ENCODE data around the gene MPP1. TPM values are rescaled to one million over a fixed set of nuclear protein-coding genes. Genes with fewer than 3 reads are reported as not detected.
"Not testable (repeated sequence)": the region's sequence is repeated elsewhere in the genome, so short reads cannot be mapped to it uniquely, and the experiment has no call there.

MPP1 gene
- total and polyA plus RNA-seq, 2 donors, result 70.0 to 81.4 TPM

- not testable (repeated sequence) for H3K36me3 ChIP-seq (ENCODE audit: control insufficient read depth in 2 of 2, insufficient read depth in 2 of 2, low read length in 1 of 2); H3K27ac ChIP-seq (ENCODE audit: low read depth in 1 of 2, low read length in 1 of 2); H3K9me3 ChIP-seq (ENCODE audit: control insufficient read depth in 2 of 2, insufficient read depth in 1 of 2, low read length in 1 of 2); DNase-seq (ENCODE audit: low read depth in 6 of 9, low spot score in 9 of 9); H3K4me1 ChIP-seq (ENCODE audit: control insufficient read depth in 2 of 2, insufficient read depth in 2 of 2, low read length in 2 of 2); H3K27me3 ChIP-seq (ENCODE audit: control insufficient read depth in 2 of 2, insufficient read depth in 1 of 2, low read length in 1 of 2); H3K4me3 ChIP-seq (ENCODE audit: low read length in 2 of 2)
- WGBS, result 98% methylated on average over 19 of the region's 19 CpGs
Measured at GRCh38 chrX:154817048-154817618, 11.8 kb upstream of the MPP1 start.

GRCh38 chrX:154816326-154816898 lies 11.1 kb upstream of the MPP1 start:
- H3K9me3 ChIP-seq (ENCODE audit: control insufficient read depth in 2 of 2, insufficient read depth in 1 of 2, low read length in 1 of 2); H3K27ac ChIP-seq (ENCODE audit: low read depth in 1 of 2, low read length in 1 of 2); H3K36me3 ChIP-seq (ENCODE audit: control insufficient read depth in 2 of 2, insufficient read depth in 2 of 2, low read length in 1 of 2); DNase-seq (ENCODE audit: low read depth in 6 of 9, low spot score in 9 of 9); H3K4me1 ChIP-seq (ENCODE audit: control insufficient read depth in 2 of 2, insufficient read depth in 2 of 2, low read length in 2 of 2); H3K4me3 ChIP-seq (ENCODE audit: low read length in 2 of 2); H3K27me3 ChIP-seq (ENCODE audit: control insufficient read depth in 2 of 2, insufficient read depth in 1 of 2, low read length in 1 of 2): not testable (repeated sequence)
- 59% methylated on average over 4 of the region's 4 CpGs for WGBS

- no peak overlapping the region for H3K27ac ChIP-seq (ENCODE audit: low read depth in 1 of 2, low read length in 1 of 2)
- peaks cover 0 to 1% of the 10 kb centered on the region in 2 donors for H3K4me1 ChIP-seq (ENCODE audit: control insufficient read depth in 2 of 2, insufficient read depth in 2 of 2, low read length in 2 of 2)
- no peak overlapping the region for H3K4me3 ChIP-seq (ENCODE audit: low read length in 2 of 2)
- no peaks in the 10 kb centered on the region for H3K36me3 ChIP-seq (ENCODE audit: control insufficient read depth in 2 of 2, insufficient read depth in 2 of 2, low read length in 1 of 2)
- 94% methylated on average over 5 of the region's 5 CpGs for WGBS
- DNase-seq (ENCODE audit: low read depth in 6 of 9, low spot score in 9 of 9), result no peak
- no peaks in the 10 kb centered on the region for H3K9me3 ChIP-seq (ENCODE audit: control insufficient read depth in 2 of 2, insufficient read depth in 1 of 2, low read length in 1 of 2)
- no peaks in the 10 kb centered on the region for H3K27me3 ChIP-seq (ENCODE audit: control insufficient read depth in 2 of 2, insufficient read depth in 1 of 2, low read length in 1 of 2)
Measured at GRCh38 chrX:154815274-154815818, 10.1 kb upstream of the MPP1 start.

GRCh38 chrX:154813801-154814200 lies 8.5 kb upstream of the MPP1 start:
- no peaks in the 10 kb centered on the region for H3K27me3 ChIP-seq (ENCODE audit: control insufficient read depth in 2 of 2, insufficient read depth in 1 of 2, low read length in 1 of 2)
- no peaks in the 10 kb centered on the region for H3K9me3 ChIP-seq (ENCODE audit: control insufficient read depth in 2 of 2, insufficient read depth in 1 of 2, low read length in 1 of 2)
- no peak for DNase-seq (ENCODE audit: low read depth in 6 of 9, low spot score in 9 of 9)
- H3K4me3 ChIP-seq (ENCODE audit: low read length in 2 of 2), result no peak overlapping the region
- peaks cover 0 to 2% of the 10 kb centered on the region in 2 donors for H3K4me1 ChIP-seq (ENCODE audit: control insufficient read depth in 2 of 2, insufficient read depth in 2 of 2, low read length in 2 of 2)
- no peaks in the 10 kb centered on the region for H3K36me3 ChIP-seq (ENCODE audit: control insufficient read depth in 2 of 2, insufficient read depth in 2 of 2, low read length in 1 of 2)
- 97% methylated on average over 1 of the region's 1 CpG for WGBS
- H3K27ac ChIP-seq (ENCODE audit: low read depth in 1 of 2, low read length in 1 of 2), result no peak overlapping the region

- Histone ChIP-seq H3K9me3 (ENCODE audit: control insufficient read depth in 2 of 2, insufficient read depth in 1 of 2, low read length in 1 of 2) (no peaks in the 10 kb centered on the region), H3K4me1 (ENCODE audit: control insufficient read depth in 2 of 2, insufficient read depth in 2 of 2, low read length in 2 of 2) (peaks cover 0 to 2% of the 10 kb centered on the region in 2 donors), H3K36me3 (ENCODE audit: control insufficient read depth in 2 of 2, insufficient read depth in 2 of 2, low read length in 1 of 2) (no peaks in the 10 kb centered on the region), H3K27me3 (ENCODE audit: control insufficient read depth in 2 of 2, insufficient read depth in 1 of 2, low read length in 1 of 2) (no peaks in the 10 kb centered on the region), H3K4me3 (ENCODE audit: low read length in 2 of 2) (no peak overlapping the region), H3K27ac (ENCODE audit: low read depth in 1 of 2, low read length in 1 of 2) (no peak overlapping the region)
- no peak for DNase-seq (ENCODE audit: low read depth in 6 of 9, low spot score in 9 of 9)
- 95% methylated on average over 2 of the region's 2 CpGs for WGBS
Measured at GRCh38 chrX:154812341-154813101, 7.2 kb upstream of the MPP1 start.

GRCh38 chrX:154809939-154810665 lies 4.8 kb upstream of the MPP1 start:
- DNase-seq (ENCODE audit: low read depth in 6 of 9, low spot score in 9 of 9), result peak in 1 of 9 donors; percentile 30
- H3K27me3 ChIP-seq (ENCODE audit: control insufficient read depth in 2 of 2, insufficient read depth in 1 of 2, low read length in 1 of 2), result no peaks in the 10 kb centered on the region
- 45% methylated on average over 1 of the region's 1 CpG for WGBS
- peaks cover 2 to 7% of the 10 kb centered on the region in 2 donors for H3K4me1 ChIP-seq (ENCODE audit: control insufficient read depth in 2 of 2, insufficient read depth in 2 of 2, low read length in 2 of 2)
- no peak overlapping the region for H3K4me3 ChIP-seq (ENCODE audit: low read length in 2 of 2)
- no peak overlapping the region for H3K27ac ChIP-seq (ENCODE audit: low read depth in 1 of 2, low read length in 1 of 2)
- no peaks in the 10 kb centered on the region for H3K36me3 ChIP-seq (ENCODE audit: control insufficient read depth in 2 of 2, insufficient read depth in 2 of 2, low read length in 1 of 2)
- H3K9me3 ChIP-seq (ENCODE audit: control insufficient read depth in 2 of 2, insufficient read depth in 1 of 2, low read length in 1 of 2), result no peaks in the 10 kb centered on the region

GRCh38 chrX:154806837-154807501 lies 1.7 kb upstream of the MPP1 start:
- no peaks in the 10 kb centered on the region for H3K36me3 ChIP-seq (ENCODE audit: control insufficient read depth in 2 of 2, insufficient read depth in 2 of 2, low read length in 1 of 2)

GRCh38 chrX:154805696-154806091 lies 409 bp upstream of the MPP1 start:
- Histone ChIP-seq H3K9me3 (ENCODE audit: control insufficient read depth in 2 of 2, insufficient read depth in 1 of 2, low read length in 1 of 2) (no peaks in the 10 kb centered on the region), H3K27ac (ENCODE audit: low read depth in 1 of 2, low read length in 1 of 2) (no peak overlapping the region), H3K36me3 (ENCODE audit: control insufficient read depth in 2 of 2, insufficient read depth in 2 of 2, low read length in 1 of 2) (no peaks in the 10 kb centered on the region), H3K27me3 (ENCODE audit: control insufficient read depth in 2 of 2, insufficient read depth in 1 of 2, low read length in 1 of 2) (no peaks in the 10 kb centered on the region), H3K4me3 (ENCODE audit: low read length in 2 of 2) (peak overlapping the region; percentile 74 to 83), H3K4me1 (ENCODE audit: control insufficient read depth in 2 of 2, insufficient read depth in 2 of 2, low read length in 2 of 2) (peaks cover 10 to 37% of the 10 kb centered on the region in 2 donors)
- 21% methylated on average over 13 of the region's 13 CpGs for WGBS
- DNase-seq (ENCODE audit: low read depth in 6 of 9, low spot score in 9 of 9), result no peak

More at GRCh38 chrX:154806837-154807501, 1.7 kb upstream of the MPP1 start:
- no peak for DNase-seq (ENCODE audit: low read depth in 6 of 9, low spot score in 9 of 9)
- Histone ChIP-seq H3K9me3 (ENCODE audit: control insufficient read depth in 2 of 2, insufficient read depth in 1 of 2, low read length in 1 of 2) (no peaks in the 10 kb centered on the region), H3K27ac (ENCODE audit: low read depth in 1 of 2, low read length in 1 of 2) (no peak overlapping the region), H3K4me1 (ENCODE audit: control insufficient read depth in 2 of 2, insufficient read depth in 2 of 2, low read length in 2 of 2) (peaks cover 6 to 24% of the 10 kb centered on the region in 2 donors), H3K4me3 (ENCODE audit: low read length in 2 of 2) (no peak overlapping the region), H3K27me3 (ENCODE audit: control insufficient read depth in 2 of 2, insufficient read depth in 1 of 2, low read length in 1 of 2) (no peaks in the 10 kb centered on the region)
- WGBS, result over 99% methylated on average over 5 of the region's 5 CpGs
